GM23338 (cell line): ENCODE results near the gene POLA1. TPM values are rescaled to one million over a fixed set of nuclear protein-coding genes. Genes with fewer than 3 reads are reported as not detected.

Experiments used
- ATAC-seq: fragments of 200-7000 bp; cut with Tn5 transposase; 3 replicates; pipeline ENCODE4 v1.9.1; 2020
- DNase-seq: peaks from one replicate; pipeline ENCODE4 v3.0.0-alpha.2; 2015; ENCODE audit warnings: low spot score
- H2AFZ ChIP-seq: fragments of 200-600 bp; sonication (generic); 2 replicates; pipeline ENCODE4 v1.8.0; 2016; ENCODE audit warnings: antibody characterized with exemption, mild to moderate bottlenecking, moderate library complexity
- H3F3A ChIP-seq: fragments of 200-600 bp; sonication (generic); replicated peaks from 2 replicates; pipeline ENCODE4 v1.8.0; 2017; ENCODE audit warnings: antibody characterized with exemption, mixed run types, low read depth
- H3K27ac ChIP-seq: fragments of 200-600 bp; sonication (generic); 2 replicates; pipeline ENCODE4 v1.6.1; 2016; ENCODE audit warnings: low read depth
- H3K27me3 ChIP-seq: fragments of 200-600 bp; sonication (generic); 2 replicates; pipeline ENCODE4 v1.8.0; 2016; ENCODE audit warnings: mild to moderate bottlenecking, mixed run types, moderate library complexity; ENCODE audit not compliant: insufficient read depth
- H3K36me3 ChIP-seq: fragments of 200-600 bp; sonication (generic); 2 replicates; pipeline ENCODE4 v1.8.0; 2016; ENCODE audit warnings: mild to moderate bottlenecking; ENCODE audit not compliant: insufficient read depth
- H3K4me1 ChIP-seq: fragments of 200-600 bp; sonication (generic); 2 replicates; pipeline ENCODE4 v1.8.0; 2016; ENCODE audit warnings: mild to moderate bottlenecking, moderate library complexity; ENCODE audit not compliant: insufficient read depth
- H3K4me2 ChIP-seq: fragments of 200-600 bp; sonication (generic); 2 replicates; pipeline ENCODE4 v1.7.1; 2017; ENCODE audit warnings: mixed run types
- H3K4me3 ChIP-seq: fragments of 200-600 bp; sonication (generic); 2 replicates; pipeline ENCODE4 v1.6.1; 2016; ENCODE audit warnings: mixed run types
- H3K79me2 ChIP-seq: fragments of 200-600 bp; sonication (generic); replicated peaks from 2 replicates; pipeline ENCODE4 v1.8.0; 2017; ENCODE audit warnings: mild to moderate bottlenecking; ENCODE audit not compliant: insufficient read depth
- H3K9me2 ChIP-seq: fragments of 200-600 bp; sonication (generic); 2 replicates; pipeline ENCODE4 v1.8.0; 2017; ENCODE audit not compliant: insufficient read depth
- H4K20me1 ChIP-seq: fragments of 200-600 bp; sonication (generic); replicated peaks from 2 replicates; pipeline ENCODE4 v1.8.0; 2017; ENCODE audit warnings: mild to moderate bottlenecking; ENCODE audit not compliant: insufficient read depth
- H3K27ac Mint-ChIP-seq: 2 replicates; pipeline ENCODE4 v1.8.0; 2020; ENCODE audit warnings: inconsistent platforms, mild to moderate bottlenecking, moderate library complexity, mixed read lengths
- H3K27me3 Mint-ChIP-seq: 3 replicates; pipeline ENCODE4 v1.8.0; 2022; ENCODE audit warnings: low read depth, mild to moderate bottlenecking, moderate library complexity, mixed read lengths, inconsistent platforms; ENCODE audit not compliant: insufficient read depth, poor library complexity
- H3K36me3 Mint-ChIP-seq: 3 replicates; pipeline ENCODE4 v1.8.0; 2021; ENCODE audit warnings: low read depth, mild to moderate bottlenecking, inconsistent platforms, moderate library complexity, mixed read lengths
- H3K4me1 Mint-ChIP-seq: 3 replicates; pipeline ENCODE4 v1.8.0; 2020; ENCODE audit warnings: mild to moderate bottlenecking, inconsistent platforms, mixed read lengths
- H3K4me3 Mint-ChIP-seq: 3 replicates; pipeline ENCODE4 v1.8.0; 2021; ENCODE audit warnings: moderate library complexity, mild to moderate bottlenecking, inconsistent platforms, mixed read lengths
- H3K9me3 Mint-ChIP-seq: 3 replicates; pipeline ENCODE4 v1.8.0; 2020; ENCODE audit warnings: moderate library complexity, mild to moderate bottlenecking, inconsistent platforms, mixed read lengths
- CREB1 ChIP-seq: fragments of 250-450 bp; sonication (Bioruptor Pico); IDR thresholded peaks from 2 replicates; pipeline ENCODE4 v1.5.0; 2020; ENCODE audit warnings: low read depth, mild to moderate bottlenecking, moderate library complexity
- EZH2 ChIP-seq: fragments of 200-600 bp; sonication (generic); IDR thresholded peaks from one replicate; pipeline ENCODE4 v1.8.0; 2017; ENCODE audit warnings: antibody characterized with exemption, mild to moderate bottlenecking, low read depth; ENCODE audit not compliant: unreplicated experiment
- POLR2AphosphoS5 ChIP-seq: IDR thresholded peaks from 2 replicates; pipeline ENCODE4 v1.6.1; 2016; ENCODE audit warnings: antibody characterized with exemption, low read depth
- REST ChIP-seq: IDR thresholded peaks from one replicate; pipeline ENCODE4 v1.6.1; 2018; ENCODE audit warnings: antibody characterized with exemption; ENCODE audit not compliant: unreplicated experiment
- STAT1 ChIP-seq: IDR thresholded peaks from one replicate; pipeline ENCODE4 v1.6.1; 2016; ENCODE audit warnings: antibody characterized with exemption; ENCODE audit not compliant: unreplicated experiment
- ZNF331 ChIP-seq: fragments of 250-450 bp; sonication (Bioruptor Pico); IDR thresholded peaks from 2 replicates; pipeline ENCODE4 v1.5.0; 2020; ENCODE audit warnings: low read depth, mild to moderate bottlenecking, moderate library complexity
- ZNF462 ChIP-seq: fragments of 250-450 bp; sonication (Bioruptor Pico); IDR thresholded peaks from 2 replicates; pipeline ENCODE4 v1.5.0; 2020; ENCODE audit warnings: mild to moderate bottlenecking, moderate library complexity
- polyA plus RNA-seq: library from polyadenylated mRNA; unstranded; fragments of >200 nt; fragmentation: Nextera tagmentation; extraction: Ambion mirVana; gene quantifications from 2 replicates; pipeline ENCODE4 v1.2.1, GENCODE V29; 2016
- total RNA-seq: library from RNA; depleted of rRNA; stranded (reverse); fragments of >200 nt; shearing (Covaris generic); gene quantifications from 2 replicates; pipeline ENCODE4 v1.2.3, GENCODE V29; 2014

Gene POLA1
- total and polyA plus RNA-seq, 2 experiments from 2014 or later, result 12.6 to 36.6 TPM

- H3K27ac ChIP-seq, result no peak overlapping the region
- no peak for TF ChIP-seq CREB1 (CRISPR knock-in tag)
- no peak for TF ChIP-seq EZH2
- no peaks in the 10 kb centered on the region for H3K9me2 ChIP-seq
- H3K4me3 ChIP-seq, result no peak overlapping the region
- H3K27ac Mint-ChIP-seq, result no peak overlapping the region
- peaks cover 14% of the 10 kb centered on the region for H3K4me1 Mint-ChIP-seq
- no peaks in the 10 kb centered on the region; the same call in 1 of the 2 replicates for H3K79me2 ChIP-seq
- no peaks in the 10 kb centered on the region for H3K9me3 Mint-ChIP-seq
- no peak overlapping the region for H3K4me2 ChIP-seq
- no peaks in the 10 kb centered on the region for H3K27me3 ChIP-seq
- H3F3A ChIP-seq, result no peaks in the 10 kb centered on the region
- no peak for ATAC-seq
- H3K36me3 ChIP-seq, result no peaks in the 10 kb centered on the region
- no peaks in the 10 kb centered on the region for H3K36me3 Mint-ChIP-seq
- peaks cover 5% of the 10 kb centered on the region; the same call in 1 of the 2 replicates for H3K4me1 ChIP-seq
- H2AFZ ChIP-seq, result no peak overlapping the region
- H3K4me3 Mint-ChIP-seq, result no peak overlapping the region
- no peaks in the 10 kb centered on the region for H4K20me1 ChIP-seq
- no peak for DNase-seq
- H3K27me3 Mint-ChIP-seq, result no peaks in the 10 kb centered on the region
These were observed 294.0 kb downstream of the POLA1 start for GRCh38 chrX:24987731-24988130.

GRCh38 chrX:24988314-24988713 is 294.6 kb downstream of the POLA1 start:
- H3K4me1 ChIP-seq, result peaks cover 10% of the 10 kb centered on the region; the same call in 1 of the 2 replicates
- no peaks in the 10 kb centered on the region for H3F3A ChIP-seq
- Mint-ChIP-seq H3K36me3 (no peaks in the 10 kb centered on the region), H3K4me1 (peaks cover 20% of the 10 kb centered on the region), H3K9me3 (no peaks in the 10 kb centered on the region), H3K27me3 (peaks cover 2% of the 10 kb centered on the region), H3K27ac (no peak overlapping the region), H3K4me3 (no peak overlapping the region)
- no peaks in the 10 kb centered on the region for H3K9me2 ChIP-seq
- H4K20me1 ChIP-seq, result no peaks in the 10 kb centered on the region
- H3K27me3 ChIP-seq, result no peaks in the 10 kb centered on the region
- ATAC-seq, result no peak
- no peaks in the 10 kb centered on the region for H3K36me3 ChIP-seq
- no peak overlapping the region for H3K4me2 ChIP-seq
- no peak overlapping the region for H3K4me3 ChIP-seq
- no peak overlapping the region for H3K27ac ChIP-seq
- TF ChIP-seq EZH2 (no peak), REST (no peak), ZNF331 (CRISPR knock-in tag) (no peak), CREB1 (CRISPR knock-in tag) (no peak), POLR2AphosphoS5 (no peak), ZNF462 (CRISPR knock-in tag) (no peak), STAT1 (no peak)
- H3K79me2 ChIP-seq, result no peaks in the 10 kb centered on the region; the same call in 1 of the 2 replicates
- H2AFZ ChIP-seq, result no peak overlapping the region
- DNase-seq, result no peak
